ENCODE data around the gene CD109. TPM values are rescaled to one million over a fixed set of nuclear protein-coding genes. Genes with fewer than 3 reads are reported as not detected.
"Not testable (repeated sequence)": the region's sequence is repeated elsewhere in the genome, so short reads cannot be mapped to it uniquely, and the experiment has no call there.

The CD109 gene
- total RNA-seq, 3 donors from 2014 or later = 10.2 to 16.8 (median 13.3) TPM

DNA sequence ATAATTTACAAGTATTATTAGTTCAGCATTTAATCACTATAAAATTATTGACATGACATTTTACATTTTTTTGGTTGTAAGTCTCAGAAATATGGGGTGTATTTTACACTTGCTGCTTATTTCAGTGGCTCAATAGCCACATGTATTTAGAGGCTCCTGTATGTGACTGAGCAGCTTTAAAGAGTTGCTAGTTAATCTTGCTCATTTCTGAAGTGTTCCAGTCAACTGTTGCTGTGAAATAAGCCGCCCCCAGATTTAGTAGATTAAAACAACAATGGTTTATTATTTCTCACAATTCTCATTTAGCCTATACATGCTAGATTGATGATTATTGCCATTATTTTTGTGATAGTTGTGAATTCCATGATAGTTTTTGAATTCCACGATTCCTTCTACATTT is 23.0 kb downstream of the CD109 start:
- TF ChIP-seq POLR2A (IDR thresholded peaks at IDR 0.05) = no peak
- H3K9me3 ChIP-seq = no peaks in the 10 kb centered on the region
- DNase-seq (ENCODE audit: low spot score in 2 of 2) = no peak
- intact Hi-C loops (cut with DNase I; ENCODE audit: low total_unique reads) = no loop called here
- H3K4me1 ChIP-seq = no peaks in the 10 kb centered on the region
- H3K4me3 ChIP-seq = no peak overlapping the region
- H3K27me3 ChIP-seq = no peaks in the 10 kb centered on the region
- no peaks in the 10 kb centered on the region for H3K36me3 ChIP-seq
- H3K27ac ChIP-seq = no peak overlapping the region

DNA sequence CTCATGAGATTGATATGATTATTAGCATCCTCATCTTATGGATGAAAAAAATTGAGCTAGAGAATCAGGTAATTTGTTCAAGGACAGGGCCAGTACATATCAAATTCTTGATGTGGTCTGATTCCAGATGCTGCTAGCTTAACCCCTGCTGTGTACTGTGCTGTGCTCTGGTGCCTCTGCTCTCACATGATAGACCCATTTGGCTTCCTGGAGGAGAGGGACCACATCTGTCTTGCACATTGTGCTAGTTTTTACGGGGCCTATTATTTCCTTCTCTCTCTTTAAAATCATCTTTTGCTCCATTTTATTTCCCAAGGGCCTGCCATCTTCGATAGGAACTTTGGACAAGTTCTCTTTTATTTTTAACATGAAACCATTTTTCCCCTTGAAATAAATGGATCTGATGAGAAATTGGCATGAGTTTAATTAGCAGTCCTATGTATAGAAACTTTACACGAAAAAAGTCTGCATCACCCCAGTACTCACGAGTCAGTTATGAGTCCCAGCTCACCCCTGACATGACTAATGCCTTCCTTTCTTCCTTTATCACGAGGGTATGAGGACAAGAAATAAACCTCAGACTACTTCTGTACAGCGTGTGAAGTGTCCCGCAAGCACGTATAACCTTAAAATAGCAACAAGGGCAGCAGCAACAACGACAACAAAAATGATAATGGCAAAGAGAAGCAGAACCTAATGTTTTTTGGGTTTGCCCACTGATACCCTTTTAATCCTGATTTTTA is 26.5 kb downstream of the CD109 start:
- H3K4me1 ChIP-seq = no peaks in the 10 kb centered on the region
- H3K27me3 ChIP-seq = no peaks in the 10 kb centered on the region
- intact Hi-C loops (cut with DNase I; ENCODE audit: low total_unique reads) = no loop called here
- H3K4me3 ChIP-seq = no peak overlapping the region
- no peaks in the 10 kb centered on the region for H3K36me3 ChIP-seq
- H3K27ac ChIP-seq = no peak overlapping the region
- TF ChIP-seq POLR2A (IDR thresholded peaks at IDR 0.05) (no peak), POLR2AphosphoS5 (IDR thresholded peaks at IDR 0.05) (no peak)
- TF ChIP-seq, protein P1, sequence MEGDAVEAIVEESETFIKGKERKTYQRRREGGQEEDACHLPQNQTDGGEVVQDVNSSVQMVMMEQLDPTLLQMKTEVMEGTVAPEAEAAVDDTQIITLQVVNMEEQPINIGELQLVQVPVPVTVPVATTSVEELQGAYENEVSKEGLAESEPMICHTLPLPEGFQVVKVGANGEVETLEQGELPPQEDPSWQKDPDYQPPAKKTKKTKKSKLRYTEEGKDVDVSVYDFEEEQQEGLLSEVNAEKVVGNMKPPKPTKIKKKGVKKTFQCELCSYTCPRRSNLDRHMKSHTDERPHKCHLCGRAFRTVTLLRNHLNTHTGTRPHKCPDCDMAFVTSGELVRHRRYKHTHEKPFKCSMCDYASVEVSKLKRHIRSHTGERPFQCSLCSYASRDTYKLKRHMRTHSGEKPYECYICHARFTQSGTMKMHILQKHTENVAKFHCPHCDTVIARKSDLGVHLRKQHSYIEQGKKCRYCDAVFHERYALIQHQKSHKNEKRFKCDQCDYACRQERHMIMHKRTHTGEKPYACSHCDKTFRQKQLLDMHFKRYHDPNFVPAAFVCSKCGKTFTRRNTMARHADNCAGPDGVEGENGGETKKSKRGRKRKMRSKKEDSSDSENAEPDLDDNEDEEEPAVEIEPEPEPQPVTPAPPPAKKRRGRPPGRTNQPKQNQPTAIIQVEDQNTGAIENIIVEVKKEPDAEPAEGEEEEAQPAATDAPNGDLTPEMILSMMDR (IDR thresholded peaks at IDR 0.05) = no peak
- H3K9me3 ChIP-seq = no peaks in the 10 kb centered on the region
- DNase-seq (ENCODE audit: low spot score in 2 of 2) = no peak

DNA sequence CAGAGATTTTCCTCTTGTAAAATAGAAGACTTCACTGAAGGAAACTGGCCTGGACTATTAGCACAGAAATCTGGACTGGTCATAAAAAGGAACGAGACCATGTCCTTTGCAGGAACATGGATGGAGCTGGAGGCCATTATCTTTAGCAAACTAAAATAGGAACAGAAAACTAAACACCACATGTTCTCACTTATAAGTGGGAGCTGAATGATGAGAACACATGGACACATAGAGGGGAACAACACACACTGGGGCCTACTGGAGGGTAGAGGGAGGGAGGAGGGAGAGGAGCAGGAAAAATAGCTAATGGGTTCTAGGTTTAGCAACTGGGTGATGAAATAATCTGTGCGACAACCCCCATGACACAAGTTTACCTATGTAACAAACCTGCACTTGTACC is 27.5 kb downstream of the CD109 start:
- H3K27me3 ChIP-seq; H3K4me1 ChIP-seq; H3K4me3 ChIP-seq; DNase-seq (ENCODE audit: low spot score in 2 of 2); intact Hi-C loops (cut with DNase I; ENCODE audit: low total_unique reads); H3K27ac ChIP-seq; H3K36me3 ChIP-seq; H3K9me3 ChIP-seq: not testable (repeated sequence)

DNA sequence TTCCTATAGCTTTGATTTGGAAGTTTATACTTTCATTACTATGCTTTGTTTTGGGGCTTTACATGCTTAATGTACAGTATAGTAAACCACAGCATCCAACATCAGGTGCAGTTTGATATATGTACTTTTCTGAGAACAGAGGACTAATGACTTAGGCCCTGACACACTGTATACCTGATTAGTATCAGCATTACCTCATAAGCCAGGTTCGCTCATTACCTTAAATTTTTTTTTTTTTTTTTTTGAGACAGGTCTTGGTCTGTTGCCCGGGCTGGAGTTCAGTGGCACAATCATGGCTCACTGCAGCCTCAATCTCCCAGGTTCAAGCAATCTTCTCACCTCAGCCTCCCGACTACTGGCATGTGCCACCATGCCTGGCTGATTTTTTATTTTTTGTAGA is 28.4 kb downstream of the CD109 start:
- TF ChIP-seq POLR2A (IDR thresholded peaks at IDR 0.05) (no peak), POLR2AphosphoS5 (IDR thresholded peaks at IDR 0.05) (no peak)
- TF ChIP-seq, protein P1 (IDR thresholded peaks at IDR 0.05) = no peak
- Histone ChIP-seq H3K36me3 (no peaks in the 10 kb centered on the region), H3K27me3 (no peaks in the 10 kb centered on the region), H3K4me1 (no peaks in the 10 kb centered on the region), H3K4me3 (no peak overlapping the region), H3K27ac (no peak overlapping the region), H3K9me3 (no peaks in the 10 kb centered on the region)
- DNase-seq (ENCODE audit: low spot score in 2 of 2) = no peak
- intact Hi-C loops (cut with DNase I; ENCODE audit: low total_unique reads) = no loop called here

DNA sequence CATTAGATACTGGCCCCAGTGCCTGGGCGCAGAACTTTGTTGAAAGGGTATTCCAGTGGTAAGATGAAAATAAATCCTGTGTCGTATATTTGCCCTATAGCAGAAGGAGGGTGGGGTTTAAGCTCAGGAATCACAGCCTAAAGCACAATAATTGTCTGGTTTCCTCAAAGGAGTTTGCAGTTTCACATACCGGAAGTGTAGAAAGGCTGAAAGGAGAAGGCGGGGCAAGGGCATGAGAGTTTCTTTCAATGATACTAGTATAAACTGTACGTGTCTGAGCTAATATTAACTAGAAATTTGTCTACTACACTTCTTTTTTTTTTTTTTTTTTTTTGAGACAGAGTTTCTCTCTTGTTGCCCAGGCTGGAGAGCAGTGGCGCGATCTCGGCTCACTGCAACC is 29.2 kb downstream of the CD109 start:
- H3K9me3 ChIP-seq; H3K4me3 ChIP-seq; H3K4me1 ChIP-seq; DNase-seq (ENCODE audit: low spot score in 2 of 2); H3K27ac ChIP-seq; intact Hi-C loops (cut with DNase I; ENCODE audit: low total_unique reads); H3K36me3 ChIP-seq; H3K27me3 ChIP-seq: not testable (repeated sequence)

DNA sequence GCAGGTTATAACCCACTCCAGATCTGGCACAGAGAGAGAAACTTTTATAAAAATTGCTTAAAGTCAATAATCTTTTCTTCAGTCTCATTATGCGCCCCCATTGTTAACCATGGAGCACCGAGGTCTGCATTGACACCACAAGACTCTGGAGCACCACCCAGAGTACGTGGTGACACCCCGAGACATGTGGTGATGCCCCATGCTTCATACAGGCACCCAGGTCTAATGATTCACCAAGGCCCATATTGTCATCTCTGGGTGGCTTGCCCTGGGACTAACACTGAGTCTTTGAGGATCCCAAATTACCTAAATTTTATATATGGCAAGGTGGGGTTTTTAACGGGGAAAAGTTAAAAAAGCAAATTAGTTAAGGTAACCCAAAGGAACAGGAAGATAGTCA is 31.1 kb downstream of the CD109 start:
- TF ChIP-seq, protein P1 (IDR thresholded peaks at IDR 0.05) = no peak
- TF ChIP-seq POLR2AphosphoS5 (IDR thresholded peaks at IDR 0.05) (no peak), POLR2A (IDR thresholded peaks at IDR 0.05) (no peak)
- H3K9me3 ChIP-seq = no peaks in the 10 kb centered on the region
- H3K4me3 ChIP-seq = no peak overlapping the region
- H3K4me1 ChIP-seq = no peaks in the 10 kb centered on the region
- no peaks in the 10 kb centered on the region for H3K27me3 ChIP-seq
- DNase-seq (ENCODE audit: low spot score in 2 of 2) = no peak
- intact Hi-C loops (cut with DNase I; ENCODE audit: low total_unique reads) = no loop called here
- no peaks in the 10 kb centered on the region for H3K36me3 ChIP-seq
- no peak overlapping the region for H3K27ac ChIP-seq
